ENCODE data around the gene ABCG4.
A peak's percentile ranks its signal among the peaks of the same experiment; 100 is the strongest.
"Not testable (repeated sequence)": the region's sequence is repeated elsewhere in the genome, so short reads cannot be mapped to it uniquely, and the experiment has no call there.

ABCG4 gene

DNA sequence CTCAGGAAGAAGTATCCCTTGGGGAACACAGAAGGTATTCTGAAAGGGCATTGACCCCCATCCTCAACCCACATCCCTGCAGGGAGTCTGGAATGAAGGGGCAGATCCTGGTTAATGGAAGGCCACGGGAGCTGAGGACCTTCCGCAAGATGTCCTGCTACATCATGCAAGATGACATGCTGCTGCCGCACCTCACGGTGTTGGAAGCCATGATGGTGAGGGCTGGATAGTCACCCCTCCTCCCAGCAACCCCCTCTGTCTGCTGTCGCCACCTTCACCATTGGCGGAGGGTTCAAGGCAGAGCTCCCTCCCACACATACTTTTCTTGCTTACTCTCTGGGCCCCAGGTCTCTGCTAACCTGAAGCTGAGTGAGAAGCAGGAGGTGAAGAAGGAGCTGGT, 5.3 kb downstream of the ABCG4 start:
- no peak for DNase-seq (ENCODE audit: low spot score)

DNA sequence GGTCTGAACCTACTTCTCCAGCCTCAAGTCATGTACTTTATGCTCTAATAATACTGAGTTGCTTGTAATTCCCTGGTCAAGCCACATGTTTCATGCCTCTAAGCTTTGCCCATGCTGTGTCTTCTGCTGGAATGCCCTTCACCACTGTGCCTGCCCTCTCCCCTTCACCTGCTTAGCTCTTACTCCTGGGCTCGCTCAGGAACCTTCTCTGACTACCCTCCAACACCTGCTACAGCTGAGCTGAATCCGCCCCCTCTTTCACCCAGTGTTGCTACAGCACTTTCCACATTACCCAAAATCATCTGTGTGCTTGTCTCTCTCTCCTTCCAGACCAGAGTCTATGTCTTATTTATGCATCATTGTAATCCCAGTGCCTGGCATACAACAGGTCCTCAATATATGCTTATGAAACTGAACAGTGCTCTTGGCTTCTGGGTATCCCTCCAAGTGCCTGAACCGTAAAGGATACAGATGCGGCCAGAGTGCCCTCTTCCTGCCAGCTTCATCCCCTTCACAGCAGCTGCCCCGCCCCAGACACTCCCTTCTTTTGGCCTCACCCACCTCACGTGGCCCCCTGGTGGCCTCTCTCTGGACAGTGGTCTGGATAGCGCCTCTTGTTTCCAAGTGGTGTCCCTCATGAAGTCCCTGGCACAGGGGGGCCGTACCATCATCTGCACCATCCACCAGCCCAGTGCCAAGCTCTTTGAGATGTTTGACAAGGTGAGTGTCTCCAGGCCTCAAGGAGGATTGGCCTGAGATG, 7.1 kb downstream of the ABCG4 start:
- no peak for DNase-seq (ENCODE audit: low spot score)

DNA sequence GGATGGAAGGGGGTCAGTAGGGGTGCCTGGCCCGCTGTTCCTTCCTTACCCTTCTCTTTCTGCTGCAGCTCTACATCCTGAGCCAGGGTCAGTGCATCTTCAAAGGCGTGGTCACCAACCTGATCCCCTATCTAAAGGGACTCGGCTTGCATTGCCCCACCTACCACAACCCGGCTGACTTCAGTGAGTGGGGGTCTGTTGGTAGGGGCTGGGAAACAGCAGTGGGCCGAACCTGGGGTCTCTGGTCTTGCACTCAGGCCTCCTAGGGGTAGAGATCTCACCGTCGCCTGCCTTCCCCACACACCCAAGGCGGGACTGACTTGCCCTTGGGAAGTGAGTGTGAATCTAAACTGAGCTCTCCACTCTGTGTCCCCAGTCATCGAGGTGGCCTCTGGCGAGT, 7.6 kb downstream of the ABCG4 start:
- DNase-seq (ENCODE audit: low spot score), result no peak

DNA sequence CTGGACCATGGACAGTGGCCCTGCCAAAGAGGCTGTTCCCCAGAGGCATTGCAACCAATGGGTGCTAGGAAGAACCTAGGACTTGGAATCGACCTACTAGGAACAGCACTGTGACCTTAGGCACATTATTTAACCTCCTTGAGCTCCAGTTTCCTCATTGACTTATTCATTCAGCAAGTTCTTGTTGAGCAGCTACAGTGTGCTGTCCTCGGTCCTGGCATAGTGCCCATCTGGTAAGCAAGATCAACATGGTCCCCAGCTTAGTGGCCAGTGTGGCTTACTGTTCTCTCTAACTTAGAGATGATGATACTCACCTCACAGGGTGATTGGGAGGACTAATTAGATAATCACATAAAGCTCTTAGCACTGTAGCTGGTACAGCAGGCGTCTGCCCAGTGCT, 8.2 kb downstream of the ABCG4 start:
- no peak for DNase-seq (ENCODE audit: low spot score)

DNA sequence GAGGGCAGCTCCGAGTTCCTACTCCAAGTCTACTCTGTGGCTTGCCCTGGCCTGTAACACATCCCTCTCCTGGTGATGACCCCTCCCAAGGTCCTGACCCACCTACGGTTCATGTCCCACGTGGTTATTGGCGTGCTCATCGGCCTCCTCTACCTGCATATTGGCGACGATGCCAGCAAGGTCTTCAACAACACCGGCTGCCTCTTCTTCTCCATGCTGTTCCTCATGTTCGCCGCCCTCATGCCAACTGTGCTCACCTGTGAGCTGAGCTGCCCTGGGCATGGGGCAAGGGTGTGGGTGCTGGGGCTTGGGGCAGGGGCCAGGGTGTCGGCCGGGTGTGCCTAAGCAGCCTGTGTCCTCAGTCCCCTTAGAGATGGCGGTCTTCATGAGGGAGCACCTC, 9.6 kb downstream of the ABCG4 start:
- no peak for DNase-seq (ENCODE audit: low spot score)

DNA sequence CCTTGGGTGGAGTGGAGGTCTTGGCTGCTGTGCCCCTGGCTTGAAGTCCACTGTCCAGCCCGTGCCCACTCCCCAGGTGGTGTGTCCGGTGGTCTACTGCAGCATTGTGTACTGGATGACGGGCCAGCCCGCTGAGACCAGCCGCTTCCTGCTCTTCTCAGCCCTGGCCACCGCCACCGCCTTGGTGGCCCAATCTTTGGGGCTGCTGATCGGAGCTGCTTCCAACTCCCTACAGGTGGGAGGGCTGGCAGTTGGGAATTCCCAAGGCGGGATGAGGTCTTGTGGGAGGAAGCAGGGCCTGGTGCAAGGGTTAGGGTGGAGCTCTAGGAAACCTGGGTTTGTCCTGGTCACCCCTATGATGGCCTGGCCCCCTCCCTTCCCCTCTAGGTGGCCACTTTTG, 11.3 kb downstream of the ABCG4 start:
- no peak for DNase-seq (ENCODE audit: low spot score)

DNA sequence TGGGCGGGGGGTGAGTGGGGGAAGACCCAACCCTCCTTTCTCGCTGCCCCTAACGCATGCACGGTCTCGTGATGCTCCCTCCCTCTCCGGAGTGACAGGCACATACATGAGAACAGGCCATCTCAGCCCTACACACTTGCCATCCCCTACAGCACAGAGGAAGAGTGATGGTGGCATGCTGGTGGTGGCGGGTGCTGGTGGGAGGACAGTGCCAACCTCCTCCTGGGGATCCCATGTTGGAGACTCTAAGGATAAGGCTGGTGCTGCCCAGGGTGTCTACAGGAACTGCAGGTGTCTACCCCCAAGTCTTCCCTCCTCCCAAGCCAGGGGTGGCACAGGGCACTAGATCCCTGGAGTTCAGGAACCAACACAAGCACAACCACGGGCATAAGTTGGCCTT, 13.0 kb downstream of the ABCG4 start:
- no peak for DNase-seq (ENCODE audit: low spot score)

DNA sequence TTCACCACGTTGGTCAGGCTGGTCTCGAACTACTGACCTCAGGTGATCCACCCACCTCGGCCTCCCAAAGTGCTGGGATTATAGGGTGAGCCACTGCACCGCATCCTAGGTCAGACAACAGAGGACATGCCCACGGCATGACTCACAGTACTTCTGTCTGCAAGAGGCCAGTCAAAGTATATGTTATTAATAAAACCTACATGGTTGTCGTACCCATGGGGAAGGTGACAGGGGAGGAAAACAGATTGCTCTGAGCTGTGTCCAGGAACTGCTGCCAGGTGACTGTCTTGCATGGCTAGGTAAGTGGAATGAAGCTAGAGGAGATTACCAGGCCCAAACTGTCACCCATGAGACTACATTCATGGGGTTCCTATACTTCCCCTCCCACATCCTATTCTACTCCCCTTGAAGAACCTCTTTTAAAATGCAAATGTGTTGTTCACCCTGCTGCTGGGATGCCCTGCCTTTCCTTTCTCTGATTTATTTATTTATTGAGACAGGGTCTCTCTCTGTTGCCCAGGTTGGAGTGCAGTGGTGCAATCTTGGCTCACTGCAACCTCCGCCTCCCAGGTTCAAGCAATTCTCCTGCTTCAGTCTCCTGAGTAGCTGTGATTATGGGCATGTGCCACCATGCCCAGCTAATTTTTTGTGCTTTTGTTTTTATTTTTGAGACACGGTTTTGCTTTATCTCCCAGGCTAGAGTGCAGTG, 17.7 kb downstream of the ABCG4 start:
- no peak for DNase-seq (ENCODE audit: low spot score)

DNA sequence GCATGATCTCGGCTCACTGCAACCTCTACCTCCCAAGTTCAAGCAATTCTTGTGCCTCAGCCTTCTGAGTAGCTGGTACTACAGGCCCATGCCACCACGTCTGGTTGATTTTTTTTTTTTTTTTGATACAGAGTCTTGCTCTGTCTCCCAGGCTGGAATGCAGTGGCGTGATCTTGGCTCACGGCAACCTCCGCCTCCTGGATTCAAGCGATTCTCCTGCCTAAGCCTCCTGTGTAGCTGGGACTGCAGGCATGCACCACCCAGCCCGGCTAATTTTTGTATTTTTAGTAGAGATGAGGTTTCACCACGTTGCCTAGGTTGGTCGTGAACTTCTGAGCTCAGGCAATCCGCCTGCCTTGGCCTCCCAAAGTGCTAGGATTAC, 18.2 kb downstream of the ABCG4 start:
- not testable (repeated sequence) for DNase-seq (ENCODE audit: low spot score)

DNA sequence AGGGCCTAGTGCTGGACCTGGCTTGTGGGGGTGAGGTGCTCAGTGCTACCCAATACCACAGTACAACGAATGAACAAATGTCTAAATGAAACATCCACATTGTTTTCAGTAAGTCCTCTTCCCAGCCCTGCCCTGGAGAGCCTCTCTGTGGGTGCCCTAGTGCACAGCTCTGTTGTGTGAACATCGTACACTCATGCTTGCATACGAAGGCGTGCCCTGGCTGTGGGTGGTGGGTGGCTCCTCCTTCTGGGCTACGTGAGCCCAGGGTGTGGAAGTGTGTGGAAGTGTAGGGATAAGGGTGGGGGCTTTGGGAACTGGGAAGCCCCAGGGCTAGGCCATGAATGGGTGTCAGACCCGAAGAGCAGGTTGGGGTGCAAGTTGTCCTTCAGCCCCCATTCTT, 19.1 kb downstream of the ABCG4 start:
- DNase-seq (ENCODE audit: low spot score), result no peak

DNA sequence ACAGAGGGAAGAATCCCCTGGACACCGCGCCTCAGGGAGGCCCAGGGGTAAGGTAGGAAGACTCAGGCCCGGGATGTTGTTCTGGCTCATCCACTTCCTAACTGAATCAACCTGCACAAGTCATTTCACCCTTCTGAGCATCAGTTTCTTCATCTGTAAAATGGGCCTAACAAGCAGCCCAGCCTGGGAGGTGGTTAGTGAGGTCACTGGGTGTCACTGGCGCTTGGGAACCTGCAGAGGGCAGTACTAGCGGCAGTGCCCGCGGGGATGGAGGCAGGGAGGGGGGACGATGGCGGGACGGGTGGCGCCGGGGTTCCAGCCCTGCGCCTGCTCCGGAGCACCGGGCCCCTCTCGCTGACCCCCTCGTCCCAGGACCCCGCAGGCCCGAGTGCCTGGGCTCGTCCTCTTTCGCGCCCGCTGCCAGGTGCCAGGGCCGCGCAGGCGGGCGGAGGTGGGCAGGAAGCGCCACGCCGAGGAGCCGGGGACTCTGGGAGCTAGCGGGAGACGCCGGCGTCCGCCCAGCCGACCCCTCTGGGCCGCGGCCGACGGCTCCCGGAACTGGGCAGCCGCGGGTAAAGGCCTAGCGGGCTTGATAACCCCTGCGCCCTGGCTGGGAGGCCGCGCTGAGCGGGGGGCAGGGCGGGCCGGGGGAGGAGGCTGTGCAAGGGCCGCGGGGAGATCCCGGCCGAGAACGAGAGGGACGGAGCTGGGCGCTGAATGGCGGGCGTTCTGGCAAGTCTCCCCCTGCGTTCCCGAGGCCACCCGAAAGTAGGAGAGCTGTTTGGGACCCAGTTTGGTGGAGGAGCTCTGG, 19.8 kb downstream of the ABCG4 start, which contains the start of gene NLRX1:
Gene NLRX1, plus strand, starts transcription at position 255 of the 811 bp plus-strand sequence. CDS start 2,679 bp downstream, outside the sequence.
- DNase-seq (ENCODE audit: low spot score), result peak; percentile 89

DNA sequence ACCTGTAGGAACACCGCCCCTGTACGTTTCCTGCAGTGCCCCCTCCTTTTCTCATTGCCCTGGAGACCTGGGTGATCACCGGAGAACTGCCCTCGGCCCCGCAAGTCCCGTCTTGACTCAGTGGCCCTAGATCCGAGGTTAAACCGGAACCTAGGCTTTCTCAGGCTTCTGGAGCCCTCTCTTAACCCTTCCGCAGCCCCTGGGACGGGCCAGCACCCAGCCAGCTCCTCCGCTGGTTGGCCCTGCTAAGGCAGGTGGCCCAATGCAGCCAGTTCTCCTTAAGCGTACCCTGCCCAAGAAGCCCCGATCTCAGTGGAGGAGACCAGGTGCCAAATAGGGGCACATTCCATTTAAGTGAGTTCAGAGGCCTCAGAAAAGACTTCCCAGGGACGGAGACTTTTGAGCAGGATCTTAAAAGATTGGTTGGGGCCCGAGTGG, 20.4 kb downstream of the ABCG4 start:
- DNase-seq (ENCODE audit: low spot score), result no peak

DNA sequence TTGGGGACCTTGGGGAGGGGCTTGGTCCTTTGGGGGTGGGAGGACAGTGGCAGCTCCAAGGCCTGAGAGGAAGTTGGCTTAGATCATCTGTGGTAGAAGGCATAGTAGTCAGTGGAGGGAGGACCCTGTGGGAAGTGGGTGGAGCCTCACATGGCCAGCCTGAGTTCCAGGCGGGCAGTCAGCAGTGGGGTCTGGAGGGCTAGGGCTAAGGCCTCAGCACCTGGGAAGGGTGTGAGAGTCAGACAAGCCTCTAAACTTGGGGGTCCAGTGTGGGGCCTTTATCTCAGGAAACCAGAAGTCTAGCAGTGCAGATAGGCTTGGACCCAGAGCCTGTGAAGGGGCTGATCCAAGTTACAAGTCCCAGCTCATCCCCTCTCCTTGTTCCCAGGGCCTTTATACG, 23.7 kb downstream of the ABCG4 start:
- no peak for DNase-seq (ENCODE audit: low spot score)

DNA sequence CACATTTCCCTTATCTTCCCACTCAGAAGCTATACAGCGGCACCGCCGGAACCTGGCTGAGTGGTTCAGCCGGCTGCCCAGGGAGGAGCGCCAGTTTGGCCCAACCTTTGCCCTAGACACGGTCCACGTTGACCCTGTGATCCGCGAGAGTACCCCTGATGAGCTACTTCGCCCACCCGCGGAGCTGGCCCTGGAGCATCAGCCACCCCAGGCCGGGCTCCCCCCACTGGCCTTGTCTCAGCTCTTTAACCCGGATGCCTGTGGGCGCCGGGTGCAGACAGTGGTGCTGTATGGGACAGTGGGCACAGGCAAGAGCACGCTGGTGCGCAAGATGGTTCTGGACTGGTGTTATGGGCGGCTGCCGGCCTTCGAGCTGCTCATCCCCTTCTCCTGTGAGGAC, 24.6 kb downstream of the ABCG4 start:
- no peak for DNase-seq (ENCODE audit: low spot score)

DNA sequence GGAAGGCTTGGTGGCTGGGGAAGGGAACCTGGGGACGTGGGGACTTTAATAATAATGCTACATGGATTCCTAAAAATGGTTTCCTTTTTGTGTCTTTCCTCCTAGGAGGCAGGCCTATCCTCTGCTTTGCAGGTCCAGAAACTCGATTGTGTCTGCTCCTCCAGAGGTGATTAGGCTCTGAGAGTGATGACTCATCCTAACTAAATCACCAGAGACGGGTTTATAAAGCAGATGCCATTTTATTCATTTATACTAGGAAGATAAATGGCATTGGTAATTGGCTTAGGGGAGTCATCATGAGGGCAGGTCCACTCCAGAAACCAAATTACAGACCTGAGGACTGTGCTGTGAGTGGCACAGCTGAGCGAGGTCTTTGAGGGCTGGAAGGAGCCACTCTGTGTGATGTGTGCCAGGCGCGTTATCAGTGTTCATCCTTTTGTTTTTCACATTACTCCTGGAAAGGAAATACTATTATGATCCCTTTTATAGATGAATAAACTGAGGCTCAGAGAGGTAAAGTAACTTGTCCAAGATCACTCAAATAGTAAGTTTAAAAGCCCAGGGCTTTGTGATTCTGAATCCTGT, 26.7 kb downstream of the ABCG4 start:
- no peak for DNase-seq (ENCODE audit: low spot score)

DNA sequence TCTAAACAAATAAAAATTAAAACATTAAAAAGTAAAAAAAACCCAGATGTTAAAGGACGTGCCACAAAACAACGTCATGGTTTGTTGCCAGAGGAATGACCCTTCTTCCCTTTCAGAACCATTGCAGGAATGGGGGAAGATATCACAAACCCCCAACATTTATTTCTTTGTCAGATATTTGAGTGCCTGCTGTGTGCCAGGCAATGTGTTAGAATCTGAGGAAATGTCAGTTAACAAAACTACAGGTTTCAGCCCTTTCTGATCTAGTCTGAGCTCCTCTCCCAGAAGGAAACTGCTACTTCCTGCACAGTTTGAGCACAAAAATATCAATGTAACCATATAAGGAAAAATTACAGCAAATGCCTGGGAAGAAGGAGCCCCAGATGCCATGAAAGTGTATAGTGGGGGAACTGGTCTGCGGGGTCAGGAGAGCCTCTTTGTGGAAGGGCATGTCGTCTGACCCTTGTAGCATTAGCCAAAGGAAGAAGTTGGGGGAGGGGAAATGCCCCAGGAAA, 29.4 kb downstream of the ABCG4 start:
- DNase-seq (ENCODE audit: low spot score), result no peak

DNA sequence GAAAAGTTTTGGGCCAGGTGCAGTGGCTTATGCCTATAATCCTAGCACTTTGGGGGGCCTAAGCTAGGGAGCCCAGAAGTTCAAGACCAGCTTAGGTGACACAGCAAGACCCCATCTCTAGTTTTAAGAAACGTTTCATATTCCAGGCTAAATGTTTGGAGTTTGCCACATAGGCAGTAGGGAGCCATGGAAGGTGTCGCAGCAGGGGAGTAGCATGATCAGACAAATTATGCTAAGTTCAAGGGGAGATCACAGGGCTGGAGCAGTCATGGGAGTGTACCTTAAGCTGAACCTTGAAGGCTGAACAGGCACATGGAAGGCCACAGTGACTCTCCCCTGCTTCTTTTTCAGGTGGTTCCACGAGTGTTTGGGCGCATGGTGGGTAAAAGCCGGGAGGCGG, 30.5 kb downstream of the ABCG4 start:
- DNase-seq (ENCODE audit: low spot score), result no peak

DNA sequence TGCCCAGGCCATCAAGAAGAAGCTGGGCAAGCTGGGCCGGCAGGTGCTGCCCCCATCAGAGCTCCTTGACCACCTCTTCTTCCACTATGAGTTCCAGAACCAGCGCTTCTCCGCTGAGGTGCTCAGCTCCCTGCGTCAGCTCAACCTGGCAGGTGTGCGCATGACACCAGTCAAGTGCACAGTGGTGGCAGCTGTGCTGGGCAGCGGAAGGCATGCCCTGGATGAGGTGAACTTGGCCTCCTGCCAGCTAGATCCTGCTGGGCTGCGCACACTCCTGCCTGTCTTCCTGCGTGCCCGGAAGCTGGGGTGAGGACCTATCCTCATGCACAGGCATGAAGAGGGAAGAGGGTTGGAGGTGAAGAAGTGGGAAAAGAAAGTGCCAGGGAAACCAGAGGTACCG, 31.1 kb downstream of the ABCG4 start:
- DNase-seq (ENCODE audit: low spot score), result no peak

DNA sequence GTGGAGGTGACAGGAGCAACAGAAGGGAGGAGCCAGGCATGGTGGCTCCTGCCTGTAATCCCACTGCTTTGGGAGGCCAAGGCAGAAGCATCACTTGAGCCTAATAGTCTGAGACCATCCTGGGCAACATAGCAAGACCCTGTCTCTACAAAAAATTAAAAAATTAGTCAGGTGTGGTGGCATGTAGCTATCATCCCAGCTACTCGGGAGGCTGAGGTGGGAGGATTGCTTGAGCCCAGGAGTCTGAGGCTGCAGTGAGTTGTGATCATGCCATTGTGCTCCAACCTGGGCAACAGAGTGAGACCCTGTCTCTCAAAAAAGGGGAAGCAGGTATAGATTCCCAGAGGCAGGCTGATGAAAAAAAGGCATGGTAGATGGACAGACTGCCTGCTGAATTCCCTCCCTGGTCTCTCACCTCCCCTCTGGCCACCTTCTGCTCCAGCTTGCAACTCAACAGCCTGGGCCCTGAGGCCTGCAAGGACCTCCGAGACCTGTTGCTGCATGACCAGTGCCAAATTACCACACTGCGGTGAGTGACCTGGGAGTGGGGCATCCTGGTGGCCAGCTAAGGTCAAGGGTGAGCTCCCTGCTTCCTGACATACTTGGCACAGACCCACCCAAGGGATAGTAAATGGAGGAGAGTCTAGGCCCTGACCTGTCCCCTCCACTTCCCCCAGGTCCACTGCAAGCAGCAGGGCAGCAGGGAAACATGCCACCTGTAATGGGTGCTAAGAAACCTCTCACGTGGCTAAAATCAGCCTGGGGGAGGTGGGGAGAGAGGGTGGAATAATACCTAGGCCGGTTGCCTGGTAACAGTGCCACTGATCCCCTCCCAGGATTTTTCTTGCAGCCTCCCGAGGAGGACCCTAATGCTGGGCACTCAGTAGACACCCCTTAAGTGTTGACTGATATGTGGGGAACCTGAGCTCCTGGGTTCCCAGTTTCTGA, 32.2 kb downstream of the ABCG4 start:
- no peak for DNase-seq (ENCODE audit: low spot score)

DNA sequence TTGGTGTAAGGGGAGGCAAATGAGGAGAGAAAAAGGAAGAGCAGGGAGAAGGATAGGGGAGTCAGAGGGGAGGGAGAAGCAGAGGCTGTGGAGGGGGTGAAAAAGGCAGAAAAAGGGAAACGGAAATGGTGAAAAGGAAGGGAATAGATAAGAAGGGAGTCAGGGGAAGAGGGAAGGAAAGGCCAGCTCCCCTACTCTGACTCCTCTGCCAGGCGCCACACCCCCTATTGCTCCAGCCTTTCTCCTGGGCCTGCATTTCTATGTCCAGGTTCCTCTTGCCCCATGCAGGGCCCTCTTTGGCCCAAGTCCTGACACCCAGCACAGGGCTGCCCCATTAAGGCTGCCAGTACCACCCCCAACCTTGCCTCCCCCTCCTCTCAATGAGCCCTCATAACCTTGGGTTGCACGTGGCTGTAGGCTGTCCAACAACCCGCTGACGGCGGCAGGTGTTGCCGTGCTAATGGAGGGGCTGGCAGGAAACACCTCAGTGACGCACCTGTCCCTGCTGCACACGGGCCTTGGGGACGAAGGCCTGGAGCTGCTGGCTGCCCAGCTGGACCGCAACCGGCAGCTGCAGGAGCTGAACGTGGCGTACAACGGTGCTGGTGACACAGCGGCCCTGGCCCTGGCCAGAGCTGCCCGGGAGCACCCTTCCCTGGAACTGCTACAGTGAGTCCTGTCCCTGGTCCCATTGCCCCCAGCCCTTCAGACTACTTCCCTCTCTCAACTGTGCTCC, 33.0 kb downstream of the ABCG4 start:
- no peak for DNase-seq (ENCODE audit: low spot score)
